Panc1 (cell line): ENCODE results near the gene KRT73. TPM values are rescaled to one million over a fixed set of nuclear protein-coding genes. Genes with fewer than 3 reads are reported as not detected.

ENCODE experiments used
- ATAC-seq: fragments of 200-7000 bp; cut with Tn5 transposase; 2 replicates; pipeline ENCODE4 v1.9.1; 2020; ENCODE audit warnings: mild to moderate bottlenecking, moderate library complexity
- BruUV-seq: library from RNA; stranded (reverse); fragments of 400-500 nt; replicated peaks from 2 replicates; lab custom pipeline; 2021; lab: Mats Ljungman, UMichigan
- CTCF ChIA-PET: fragments of 300-600 bp; sonication (Branson Sonifier 250); formaldehyde crosslinking; loops from one replicate; lab custom pipeline; 2022; ENCODE audit warnings: antibody characterized with exemption; lab: Charles Lee
- POLR2A ChIA-PET: fragments of 300-600 bp; sonication (Branson Sonifier 250); formaldehyde crosslinking; loops from one replicate; lab custom pipeline; 2022; ENCODE audit warnings: antibody characterized with exemption; lab: Charles Lee
- DNase-seq: peaks from one replicate; pipeline ENCODE4 v3.0.0-alpha.2; 2010; ENCODE audit warnings: low read depth, low spot score
- H3K27ac ChIP-seq: 2 replicates; pipeline ENCODE4 v1.5.1; 2011; ENCODE audit warnings: mild to moderate bottlenecking, low read length, inconsistent platforms
- H3K27me3 ChIP-seq: fragments of 200-500 bp; sonication (Bioruptor generic); 2 replicates; pipeline ENCODE4 v1.6.0; 2014; ENCODE audit warnings: low read length, inconsistent platforms; ENCODE audit not compliant: control insufficient read depth, insufficient read depth
- H3K36me3 ChIP-seq: fragments of 200-500 bp; sonication (Bioruptor generic); 2 replicates; pipeline ENCODE4 v1.5.1; 2014; ENCODE audit warnings: inconsistent platforms, mild to moderate bottlenecking, low read length, moderate library complexity; ENCODE audit not compliant: control insufficient read depth, insufficient read depth
- H3K4me1 ChIP-seq: 2 replicates; pipeline ENCODE4 v1.5.1; 2011; ENCODE audit warnings: inconsistent platforms, mild to moderate bottlenecking, low read length, moderate library complexity; ENCODE audit not compliant: control insufficient read depth, insufficient read depth
- H3K4me3 ChIP-seq, 2 experiments: 2 replicates each; pipeline ENCODE4 v1.5.1; 2011 to 2012; ENCODE audit warnings: low read depth in 2 of 2, low read length in 2 of 2, mild to moderate bottlenecking in 2 of 2, inconsistent platforms in 1 of 2, moderate library complexity in 1 of 2
- H3K9me3 ChIP-seq: fragments of 200-500 bp; sonication (Bioruptor generic); 2 replicates; pipeline ENCODE4 v1.5.1; 2014; ENCODE audit warnings: low read depth, mild to moderate bottlenecking, inconsistent platforms, low read length, moderate library complexity; ENCODE audit not compliant: control insufficient read depth, insufficient read depth
- POLR2AphosphoS5 ChIP-seq: IDR thresholded peaks from 2 replicates; pipeline ENCODE4 v1.6.1; 2012; ENCODE audit warnings: mild to moderate bottlenecking, low read depth, low read length, moderate library complexity
- SIN3A ChIP-seq: IDR thresholded peaks from 2 replicates; pipeline ENCODE4 v1.6.1; 2012; ENCODE audit warnings: low read depth, mild to moderate bottlenecking, low read length, moderate library complexity, borderline replicate concordance; ENCODE audit not compliant: insufficient read depth
- TCF7L2 ChIP-seq: IDR thresholded peaks from 2 replicates; pipeline ENCODE4 v1.6.1; 2011; ENCODE audit warnings: mild to moderate bottlenecking, low read depth, low read length, inconsistent platforms
- in situ Hi-C: cut with HindIII; loops from 2 replicates; pipeline ENCODE4 v1.10.0; 2016; ENCODE audit warnings: low sequenced_read_pairs, low pct_unique_long_range_greater_than_20kb
- intact Hi-C: fragments of 100-400 bp; cut with micrococcal nuclease; formaldehyde crosslinking; loops from one replicate; pipeline ENCODE4 v1.10.0; 2022; ENCODE audit not compliant: unreplicated experiment
- total RNA-seq: library from RNA; stranded (reverse); gene quantifications from one replicate; pipeline ENCODE4 v1.2.1, GENCODE V29; 2021; ENCODE audit not compliant: unreplicated experiment
- TF ChIP-seq, protein P1 (sequence below), 2 experiments: IDR thresholded peaks; 2 replicates each; pipeline ENCODE4 v1.6.1; 2011 to 2012; ENCODE audit warnings: low read depth in 2 of 2, control low read depth in 1 of 2, low read length in 1 of 2, mild to moderate bottlenecking in 1 of 2, moderate library complexity in 1 of 2; ENCODE audit not compliant: insufficient read depth in 1 of 2
- TF ChIP-seq, protein P2 (sequence below): fragments of 450-650 bp; IDR thresholded peaks from 2 replicates; pipeline ENCODE4 v1.5.1; 2017; ENCODE audit warnings: mild to moderate bottlenecking

Gene KRT73
- total RNA-seq, 1 experiment from 2014 or later: not detected

DNA sequence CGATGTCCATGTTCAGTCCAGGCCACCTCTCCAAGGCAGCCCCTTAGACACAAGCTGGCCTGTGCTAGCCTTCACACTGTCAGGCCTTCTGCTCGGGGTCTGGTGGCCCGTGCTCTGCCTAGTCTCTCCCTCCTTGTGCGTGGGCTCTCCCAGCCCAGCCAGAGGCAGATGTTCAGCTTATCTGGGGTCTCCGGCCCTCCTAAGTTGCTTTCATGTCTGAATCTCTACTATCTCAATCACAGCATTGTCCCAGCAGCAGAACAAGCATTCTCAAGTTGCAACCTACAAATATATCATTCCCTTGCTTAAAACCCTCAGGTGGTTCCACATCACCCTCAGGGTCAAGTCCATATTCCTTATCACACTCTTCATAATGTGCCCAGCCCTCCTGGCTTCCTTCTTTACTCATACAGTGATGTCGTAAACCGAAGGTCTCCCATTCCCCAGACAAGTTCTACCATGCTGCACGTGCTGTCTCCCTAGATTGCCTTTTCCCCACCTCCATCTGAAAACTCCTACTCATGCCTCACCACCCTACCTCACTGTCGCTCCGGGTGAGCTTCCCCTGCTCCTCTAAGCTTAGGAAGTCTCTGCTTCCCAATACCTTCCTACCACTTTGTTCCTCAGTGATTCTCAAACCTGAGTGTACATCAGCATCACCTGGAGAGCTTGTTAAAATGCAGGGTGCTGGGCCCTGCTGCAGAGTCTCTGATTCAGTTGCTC, 1.5 kb downstream of the KRT73 start:
- H3K4me3 ChIP-seq: no peak overlapping the region
- ChIA-PET CTCF (no interaction called here), POLR2A (no interaction called here)
- in situ Hi-C loops (no loop called here), intact Hi-C loops (no loop called here)
- no peak overlapping the region for H3K27ac ChIP-seq
- H3K36me3 ChIP-seq: no peaks in the 10 kb centered on the region
- peaks cover 5% of the 10 kb centered on the region for H3K27me3 ChIP-seq
- BruUV-seq: no TSS peak
- DNase-seq: no peak
- no peak for TF ChIP-seq POLR2AphosphoS5
- H3K4me1 ChIP-seq: no peaks in the 10 kb centered on the region
- ATAC-seq: no peak
- no peaks in the 10 kb centered on the region for H3K9me3 ChIP-seq

DNA sequence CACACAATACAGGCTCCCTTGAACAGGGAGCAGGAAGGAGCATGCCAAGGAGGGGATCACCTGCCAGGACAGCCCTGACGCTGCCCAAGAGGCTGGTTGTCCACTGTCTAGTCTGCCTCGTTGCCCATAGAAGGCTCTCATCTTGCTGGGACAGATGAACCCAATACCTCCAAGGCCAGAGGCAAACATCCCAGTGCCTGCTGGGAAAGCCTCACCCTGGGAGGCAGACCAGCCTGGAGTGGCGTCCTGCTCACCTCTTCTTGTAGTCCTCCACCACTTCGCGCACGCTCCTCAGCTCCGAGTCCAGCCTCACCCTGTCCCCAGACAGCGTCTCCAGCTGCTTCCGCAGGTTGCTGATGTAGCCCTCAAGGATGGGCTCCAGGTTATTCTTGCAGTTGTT, 2.4 kb downstream of the KRT73 start:
- ATAC-seq (no peak), DNase-seq (no peak)
- Histone ChIP-seq H3K36me3 (no peaks in the 10 kb centered on the region), H3K27ac (no peak overlapping the region), H3K27me3 (peaks cover 8% of the 10 kb centered on the region), H3K4me3 (no peak overlapping the region), H3K4me1 (no peaks in the 10 kb centered on the region), H3K9me3 (no peaks in the 10 kb centered on the region)
- TF ChIP-seq TCF7L2: no peak
- TF ChIP-seq POLR2AphosphoS5: no peak
- TF ChIP-seq, protein P1, sequence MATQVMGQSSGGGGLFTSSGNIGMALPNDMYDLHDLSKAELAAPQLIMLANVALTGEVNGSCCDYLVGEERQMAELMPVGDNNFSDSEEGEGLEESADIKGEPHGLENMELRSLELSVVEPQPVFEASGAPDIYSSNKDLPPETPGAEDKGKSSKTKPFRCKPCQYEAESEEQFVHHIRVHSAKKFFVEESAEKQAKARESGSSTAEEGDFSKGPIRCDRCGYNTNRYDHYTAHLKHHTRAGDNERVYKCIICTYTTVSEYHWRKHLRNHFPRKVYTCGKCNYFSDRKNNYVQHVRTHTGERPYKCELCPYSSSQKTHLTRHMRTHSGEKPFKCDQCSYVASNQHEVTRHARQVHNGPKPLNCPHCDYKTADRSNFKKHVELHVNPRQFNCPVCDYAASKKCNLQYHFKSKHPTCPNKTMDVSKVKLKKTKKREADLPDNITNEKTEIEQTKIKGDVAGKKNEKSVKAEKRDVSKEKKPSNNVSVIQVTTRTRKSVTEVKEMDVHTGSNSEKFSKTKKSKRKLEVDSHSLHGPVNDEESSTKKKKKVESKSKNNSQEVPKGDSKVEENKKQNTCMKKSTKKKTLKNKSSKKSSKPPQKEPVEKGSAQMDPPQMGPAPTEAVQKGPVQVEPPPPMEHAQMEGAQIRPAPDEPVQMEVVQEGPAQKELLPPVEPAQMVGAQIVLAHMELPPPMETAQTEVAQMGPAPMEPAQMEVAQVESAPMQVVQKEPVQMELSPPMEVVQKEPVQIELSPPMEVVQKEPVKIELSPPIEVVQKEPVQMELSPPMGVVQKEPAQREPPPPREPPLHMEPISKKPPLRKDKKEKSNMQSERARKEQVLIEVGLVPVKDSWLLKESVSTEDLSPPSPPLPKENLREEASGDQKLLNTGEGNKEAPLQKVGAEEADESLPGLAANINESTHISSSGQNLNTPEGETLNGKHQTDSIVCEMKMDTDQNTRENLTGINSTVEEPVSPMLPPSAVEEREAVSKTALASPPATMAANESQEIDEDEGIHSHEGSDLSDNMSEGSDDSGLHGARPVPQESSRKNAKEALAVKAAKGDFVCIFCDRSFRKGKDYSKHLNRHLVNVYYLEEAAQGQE (IDR thresholded peaks at IDR 0.05; ENCODE audit: insufficient read depth in 1 of 2, low read depth in 2 of 2, low read length in 1 of 2): no peak
- no peak for TF ChIP-seq SIN3A
- TF ChIP-seq, protein P2, sequence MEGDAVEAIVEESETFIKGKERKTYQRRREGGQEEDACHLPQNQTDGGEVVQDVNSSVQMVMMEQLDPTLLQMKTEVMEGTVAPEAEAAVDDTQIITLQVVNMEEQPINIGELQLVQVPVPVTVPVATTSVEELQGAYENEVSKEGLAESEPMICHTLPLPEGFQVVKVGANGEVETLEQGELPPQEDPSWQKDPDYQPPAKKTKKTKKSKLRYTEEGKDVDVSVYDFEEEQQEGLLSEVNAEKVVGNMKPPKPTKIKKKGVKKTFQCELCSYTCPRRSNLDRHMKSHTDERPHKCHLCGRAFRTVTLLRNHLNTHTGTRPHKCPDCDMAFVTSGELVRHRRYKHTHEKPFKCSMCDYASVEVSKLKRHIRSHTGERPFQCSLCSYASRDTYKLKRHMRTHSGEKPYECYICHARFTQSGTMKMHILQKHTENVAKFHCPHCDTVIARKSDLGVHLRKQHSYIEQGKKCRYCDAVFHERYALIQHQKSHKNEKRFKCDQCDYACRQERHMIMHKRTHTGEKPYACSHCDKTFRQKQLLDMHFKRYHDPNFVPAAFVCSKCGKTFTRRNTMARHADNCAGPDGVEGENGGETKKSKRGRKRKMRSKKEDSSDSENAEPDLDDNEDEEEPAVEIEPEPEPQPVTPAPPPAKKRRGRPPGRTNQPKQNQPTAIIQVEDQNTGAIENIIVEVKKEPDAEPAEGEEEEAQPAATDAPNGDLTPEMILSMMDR: no peak
- intact Hi-C loops (no loop called here), in situ Hi-C loops (no loop called here)
- CTCF ChIA-PET: no interaction called here
- BruUV-seq: no TSS peak
- POLR2A ChIA-PET: no interaction called here

DNA sequence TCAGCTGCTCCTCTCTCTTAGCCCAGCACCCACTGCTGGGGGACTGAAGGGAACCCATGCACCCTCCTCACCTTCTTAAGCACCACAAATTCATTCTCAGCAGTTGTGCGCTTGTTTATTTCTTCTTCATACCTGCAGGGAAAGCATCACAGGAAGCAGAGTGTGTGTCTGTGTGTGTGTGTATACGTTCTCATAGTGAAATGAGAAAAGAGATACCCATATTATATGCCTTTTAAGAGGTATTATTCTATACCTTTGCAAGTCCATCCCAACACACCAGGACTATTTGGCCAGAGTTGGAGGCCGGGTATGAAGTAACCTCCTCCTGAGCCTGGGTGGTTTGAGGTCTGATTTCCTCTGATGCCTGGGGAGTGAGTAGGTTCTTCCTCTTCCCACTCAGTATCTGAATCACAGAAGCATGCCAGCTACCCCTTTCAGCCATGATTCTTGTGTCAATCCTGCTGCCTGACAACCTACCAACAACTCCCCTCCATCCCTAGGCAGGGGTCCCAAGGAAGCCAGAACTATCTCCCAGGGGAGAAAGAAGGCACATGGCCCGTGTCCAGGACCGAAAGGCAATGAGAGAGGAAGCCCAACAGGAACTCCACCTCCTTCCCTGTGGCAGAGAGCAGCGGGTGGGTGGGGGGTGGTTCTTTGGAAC, 3.0 kb downstream of the KRT73 start:
- H3K27ac ChIP-seq: no peak overlapping the region
- no peaks in the 10 kb centered on the region for H3K9me3 ChIP-seq
- POLR2A ChIA-PET: no interaction called here
- H3K27me3 ChIP-seq: peaks cover 8% of the 10 kb centered on the region
- H3K4me1 ChIP-seq: no peaks in the 10 kb centered on the region
- H3K4me3 ChIP-seq: no peak overlapping the region
- no TSS peak for BruUV-seq
- no peaks in the 10 kb centered on the region for H3K36me3 ChIP-seq
- intact Hi-C loops (no loop called here), in situ Hi-C loops (no loop called here)
- no peak for TF ChIP-seq POLR2AphosphoS5
- TF ChIP-seq, protein P2: no peak
- TF ChIP-seq, protein P1 (IDR thresholded peaks at IDR 0.05; ENCODE audit: insufficient read depth in 1 of 2, low read depth in 2 of 2, low read length in 1 of 2): no peak
- ATAC-seq: no peak
- CTCF ChIA-PET: no interaction called here
- DNase-seq: no peak
